ENCODE data around the gene EVC2. TPM values are rescaled to one million over a fixed set of nuclear protein-coding genes. Genes with fewer than 3 reads are reported as not detected.

The EVC2 gene
- total RNA-seq, 6 experiments from 2014 or later = 0.24 to 0.93 (median 0.53) TPM

- no peaks in the 10 kb centered on the region for H3K36me3 ChIP-seq
- no peak overlapping the region for H3K4me3 ChIP-seq
- TF ChIP-seq CTCF (IDR thresholded peaks at IDR 0.05) = no peak
- TF ChIP-seq POLR2A (IDR thresholded peaks at IDR 0.05) = no peak
- H3K9me3 ChIP-seq = no peaks in the 10 kb centered on the region
- no peak for DNase-seq
- 51% methylated on average over 4 of the region's 4 CpGs for WGBS (ENCODE audit: insufficient coverage, low coverage, low lambda C conversion rate, missing lambda C conversion rate)
- no peak for ATAC-seq
- H3K27me3 ChIP-seq = no peaks in the 10 kb centered on the region
- H3K27ac ChIP-seq = no peak overlapping the region
- intact Hi-C loops (cut with DNase I) = no loop called here
- H3K4me1 ChIP-seq = no peaks in the 10 kb centered on the region
Measured at GRCh38 chr4:5629542-5629941, 78.8 kb downstream of the EVC2 start.

GRCh38 chr4:5626913-5627312, 81.4 kb downstream of the EVC2 start:
- H3K27ac ChIP-seq = no peak overlapping the region
- H3K9me3 ChIP-seq = no peaks in the 10 kb centered on the region
- WGBS (ENCODE audit: insufficient coverage, low coverage, low lambda C conversion rate, missing lambda C conversion rate) = 38% methylated on average over 2 of the region's 2 CpGs
- no peak for DNase-seq
- intact Hi-C loops (cut with DNase I) = no loop called here
- H3K27me3 ChIP-seq = no peaks in the 10 kb centered on the region
- no peaks in the 10 kb centered on the region for H3K4me1 ChIP-seq
- TF ChIP-seq CTCF (IDR thresholded peaks at IDR 0.05) (no peak), POLR2A (IDR thresholded peaks at IDR 0.05) (no peak)
- no peaks in the 10 kb centered on the region for H3K36me3 ChIP-seq
- H3K4me3 ChIP-seq = no peak overlapping the region
- ATAC-seq = no peak

GRCh38 chr4:5622596-5622995, 85.8 kb downstream of the EVC2 start:
- intact Hi-C loops (cut with DNase I) = no loop called here
- ATAC-seq = no peak
- no peak for DNase-seq
- Histone ChIP-seq H3K27ac (no peak overlapping the region), H3K9me3 (no peaks in the 10 kb centered on the region), H3K27me3 (no peaks in the 10 kb centered on the region), H3K36me3 (no peaks in the 10 kb centered on the region), H3K4me1 (no peaks in the 10 kb centered on the region), H3K4me3 (no peak overlapping the region)
- no peak for TF ChIP-seq POLR2A (IDR thresholded peaks at IDR 0.05)
- no peak for TF ChIP-seq CTCF (IDR thresholded peaks at IDR 0.05)
- WGBS (ENCODE audit: insufficient coverage, low coverage, low lambda C conversion rate, missing lambda C conversion rate) = 91% methylated on average over 7 of the region's 23 CpGs

GRCh38 chr4:5619913-5620625, 88.3 kb downstream of the EVC2 start:
- no peak overlapping the region for H3K4me3 ChIP-seq

More at GRCh38 chr4:5619913-5620625, 88.3 kb downstream of the EVC2 start:
- 55% methylated on average over 12 of the region's 14 CpGs for WGBS (ENCODE audit: insufficient coverage, low coverage, low lambda C conversion rate, missing lambda C conversion rate)
- H3K36me3 ChIP-seq = no peaks in the 10 kb centered on the region
- ATAC-seq (no peak), DNase-seq (no peak)
- no peak overlapping the region for H3K27ac ChIP-seq
- intact Hi-C loops (cut with DNase I) = no loop called here
- TF ChIP-seq CTCF (IDR thresholded peaks at IDR 0.05) = no peak
- TF ChIP-seq POLR2A (IDR thresholded peaks at IDR 0.05) = no peak
- no peaks in the 10 kb centered on the region for H3K27me3 ChIP-seq
- H3K9me3 ChIP-seq = no peaks in the 10 kb centered on the region
- H3K4me1 ChIP-seq = no peaks in the 10 kb centered on the region
